ENCODE results near the gene TCEA2. TPM values are rescaled to one million over a fixed set of nuclear protein-coding genes. Genes with fewer than 3 reads are reported as not detected.

Gene TCEA2
- polyA plus RNA-seq, 3 donors, result 15.7 to 24.3 (median 16.0) TPM

DNA sequence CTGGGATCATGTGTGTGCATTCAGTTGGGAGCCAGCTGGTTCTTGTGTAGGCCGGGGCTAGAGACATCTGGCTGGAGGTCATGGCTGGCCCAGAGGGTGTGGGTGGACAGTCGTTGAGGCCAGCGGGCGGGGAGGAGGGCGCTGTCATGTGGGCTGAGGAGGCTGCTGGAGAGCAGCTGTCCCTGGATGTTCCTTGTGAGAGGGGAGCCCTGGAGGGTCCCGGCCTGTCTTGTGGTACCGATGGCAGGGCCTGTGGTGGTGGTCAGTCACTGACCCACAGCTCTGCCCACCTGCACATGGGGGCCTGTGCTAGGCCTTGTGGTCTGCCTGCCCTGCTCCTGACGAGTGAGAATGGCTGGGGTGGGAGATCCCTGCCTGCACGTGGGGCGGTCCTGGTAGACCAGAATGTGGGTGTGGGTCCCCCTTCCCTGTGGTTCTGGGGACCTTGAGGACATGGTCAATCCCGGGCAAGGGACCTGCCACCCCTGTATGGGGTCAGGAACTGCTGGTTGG lies 29.0 kb upstream of the TCEA2 start:
- no peaks in the 10 kb centered on the region for H4K20me1 ChIP-seq (ENCODE audit: insufficient read depth, low read length)
- intact Hi-C loops (cut with micrococcal nuclease), result no loop called here
- H3K9ac ChIP-seq (ENCODE audit: insufficient read depth, low read length, poor library complexity, severe bottlenecking), result no peak overlapping the region
- no peak for DNase-seq
- WGBS (ENCODE audit: insufficient coverage), result 97% methylated on average over 11 of the region's 11 CpGs
- H3K36me3 ChIP-seq (replicated peaks in 1 of 2; ENCODE audit: control insufficient read depth in 1 of 2, insufficient read depth in 2 of 2, low read length in 2 of 2), result peaks cover 43 to 64% of the 10 kb centered on the region in 2 donors
- H3K4me1 Mint-ChIP-seq, result peaks cover 4% of the 10 kb centered on the region
- peaks cover 5 to 14% of the 10 kb centered on the region in 2 donors for H3K4me1 ChIP-seq (ENCODE audit: control insufficient read depth in 1 of 2, insufficient read depth in 2 of 2, low read length in 2 of 2)
- no peak overlapping the region for H2AFZ ChIP-seq (ENCODE audit: insufficient read depth, low read depth, low read length, poor library complexity, severe bottlenecking)
- H3K79me2 ChIP-seq (ENCODE audit: insufficient read depth, low read length), result no peaks in the 10 kb centered on the region
- peaks cover 21 to 32% (median 26%) of the 10 kb centered on the region in 3 donors for H3K27me3 Mint-ChIP-seq (ENCODE audit: low read depth in 3 of 3)
- no peaks in the 10 kb centered on the region for H3K9me3 ChIP-seq (replicated peaks in 1 of 2; ENCODE audit: control insufficient read depth in 1 of 2, insufficient read depth in 1 of 2, low read length in 2 of 2)
- peak overlapping the region in 1 of 7 donors; percentile 59 for H3K27ac Mint-ChIP-seq
- TF ChIP-seq, protein P1, sequence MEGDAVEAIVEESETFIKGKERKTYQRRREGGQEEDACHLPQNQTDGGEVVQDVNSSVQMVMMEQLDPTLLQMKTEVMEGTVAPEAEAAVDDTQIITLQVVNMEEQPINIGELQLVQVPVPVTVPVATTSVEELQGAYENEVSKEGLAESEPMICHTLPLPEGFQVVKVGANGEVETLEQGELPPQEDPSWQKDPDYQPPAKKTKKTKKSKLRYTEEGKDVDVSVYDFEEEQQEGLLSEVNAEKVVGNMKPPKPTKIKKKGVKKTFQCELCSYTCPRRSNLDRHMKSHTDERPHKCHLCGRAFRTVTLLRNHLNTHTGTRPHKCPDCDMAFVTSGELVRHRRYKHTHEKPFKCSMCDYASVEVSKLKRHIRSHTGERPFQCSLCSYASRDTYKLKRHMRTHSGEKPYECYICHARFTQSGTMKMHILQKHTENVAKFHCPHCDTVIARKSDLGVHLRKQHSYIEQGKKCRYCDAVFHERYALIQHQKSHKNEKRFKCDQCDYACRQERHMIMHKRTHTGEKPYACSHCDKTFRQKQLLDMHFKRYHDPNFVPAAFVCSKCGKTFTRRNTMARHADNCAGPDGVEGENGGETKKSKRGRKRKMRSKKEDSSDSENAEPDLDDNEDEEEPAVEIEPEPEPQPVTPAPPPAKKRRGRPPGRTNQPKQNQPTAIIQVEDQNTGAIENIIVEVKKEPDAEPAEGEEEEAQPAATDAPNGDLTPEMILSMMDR (IDR thresholded peaks at IDR 0.05), result no peak
- H3K4me3 ChIP-seq (replicated peaks in 1 of 3; ENCODE audit: low read depth in 2 of 3, low read length in 3 of 3), result no peak overlapping the region
- H3K36me3 Mint-ChIP-seq, result peaks cover 53 to 60% of the 10 kb centered on the region in 2 donors
- H3K9me3 Mint-ChIP-seq, result peaks cover 0 to 2% (median 0%) of the 10 kb centered on the region in 7 donors
- no peak overlapping the region for H3K4me3 Mint-ChIP-seq
- H3K27ac ChIP-seq (ENCODE audit: low read depth in 1 of 2, low read length in 2 of 2), result no peak overlapping the region
- H3K4me2 ChIP-seq (replicated peaks; ENCODE audit: extremely low read depth, low read length, poor library complexity, severe bottlenecking), result no peak overlapping the region
- peaks cover 9 to 24% of the 10 kb centered on the region in 2 donors for H3K27me3 ChIP-seq (ENCODE audit: control insufficient read depth in 2 of 2, insufficient read depth in 2 of 2, low read length in 2 of 2)

DNA sequence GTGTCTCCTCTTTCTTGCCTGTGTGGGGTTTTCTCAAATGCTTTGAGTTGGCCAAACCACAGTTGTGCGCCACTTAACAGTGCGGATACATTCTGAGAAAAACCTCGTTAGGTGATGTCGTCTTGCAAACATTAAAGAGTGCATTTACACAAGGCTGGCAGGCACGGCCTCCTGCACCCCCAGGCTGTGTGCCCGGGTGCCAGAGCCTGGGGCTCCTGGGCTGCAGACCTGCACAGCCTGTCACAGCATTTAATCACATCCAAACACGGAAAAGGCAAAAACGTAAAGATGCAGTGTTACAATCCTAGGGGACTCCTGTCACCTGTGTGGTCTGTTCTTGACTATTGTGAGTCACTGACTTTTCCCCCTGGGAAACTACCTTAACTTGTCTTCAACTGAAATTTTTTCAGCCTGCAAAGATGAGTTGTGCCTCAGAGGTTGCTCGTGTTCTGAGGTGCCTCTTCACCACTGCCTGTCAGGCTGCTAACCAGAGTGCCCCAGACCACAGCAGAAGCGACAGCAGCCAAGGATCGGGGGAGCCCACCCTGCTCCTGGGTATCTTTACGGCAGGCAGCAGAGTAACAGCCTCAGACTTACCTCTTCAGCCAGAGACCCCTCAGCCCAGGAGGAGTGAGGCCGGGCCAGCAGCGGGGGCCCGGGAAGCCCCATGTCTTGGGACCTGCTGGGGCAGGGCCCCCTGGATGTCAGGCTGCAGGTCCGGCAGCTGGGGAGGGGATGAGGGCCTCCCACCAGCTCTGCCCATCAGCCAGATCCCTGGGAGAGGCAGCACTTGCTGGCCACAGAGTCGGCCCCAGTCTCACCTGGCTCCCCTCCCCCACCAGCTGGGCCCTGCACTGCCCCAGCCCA lies 27.7 kb upstream of the TCEA2 start:
- Histone ChIP-seq H4K20me1 (ENCODE audit: insufficient read depth, low read length) (no peaks in the 10 kb centered on the region), H3K79me2 (ENCODE audit: insufficient read depth, low read length) (no peaks in the 10 kb centered on the region), H3K4me3 (replicated peaks in 1 of 3; ENCODE audit: low read depth in 2 of 3, low read length in 3 of 3) (no peak overlapping the region), H3K4me2 (replicated peaks; ENCODE audit: extremely low read depth, low read length, poor library complexity, severe bottlenecking) (no peak overlapping the region), H3K27ac (ENCODE audit: low read depth in 1 of 2, low read length in 2 of 2) (no peak overlapping the region), H3K9ac (ENCODE audit: insufficient read depth, low read length, poor library complexity, severe bottlenecking) (no peak overlapping the region), H3K9me3 (replicated peaks in 1 of 2; ENCODE audit: control insufficient read depth in 1 of 2, insufficient read depth in 1 of 2, low read length in 2 of 2) (no peaks in the 10 kb centered on the region), H3K36me3 (replicated peaks in 1 of 2; ENCODE audit: control insufficient read depth in 1 of 2, insufficient read depth in 2 of 2, low read length in 2 of 2) (peaks cover 31 to 51% of the 10 kb centered on the region in 2 donors), H3K27me3 (ENCODE audit: control insufficient read depth in 2 of 2, insufficient read depth in 2 of 2, low read length in 2 of 2) (peaks cover 9 to 37% of the 10 kb centered on the region in 2 donors), H3K4me1 (ENCODE audit: control insufficient read depth in 1 of 2, insufficient read depth in 2 of 2, low read length in 2 of 2) (peaks cover 11 to 22% of the 10 kb centered on the region in 2 donors), H2AFZ (ENCODE audit: insufficient read depth, low read depth, low read length, poor library complexity, severe bottlenecking) (no peak overlapping the region)
- DNase-seq, result no peak
- peaks cover 8% of the 10 kb centered on the region for H3K4me1 Mint-ChIP-seq
- peaks cover 40 to 47% of the 10 kb centered on the region in 2 donors for H3K36me3 Mint-ChIP-seq
- 90% methylated on average over 13 of the region's 17 CpGs for WGBS (ENCODE audit: insufficient coverage)
- no peak overlapping the region for H3K27ac Mint-ChIP-seq
- no peak overlapping the region for H3K4me3 Mint-ChIP-seq
- peaks cover 0 to 4% (median 2%) of the 10 kb centered on the region in 7 donors for H3K9me3 Mint-ChIP-seq
- intact Hi-C loops (cut with micrococcal nuclease), result no loop called here
- TF ChIP-seq, protein P1 (IDR thresholded peaks at IDR 0.05), result no peak
- peaks cover 34 to 45% (median 37%) of the 10 kb centered on the region in 3 donors for H3K27me3 Mint-ChIP-seq (ENCODE audit: low read depth in 3 of 3)

Data from CD14-positive monocyte (primary cell).